Stimulated activated memory B cell treated with anti-CD40 and anti-IgM and Interleukin-4, amounts not matched to agents 10 μg/mL and 1 μg/mL and 100 μg/mL, for 72 hours (primary cell): ENCODE measurements around the gene CELF2.
A peak's percentile ranks its signal among the peaks of the same experiment; 100 is the strongest.

Experiments used
- ATAC-seq: fragments of 150-1000 bp; cut with Tn5 transposase; 2 replicates; pipeline ENCODE4 v1.10.0; 2021
- H3K27ac Mint-ChIP-seq: one replicate; pipeline ENCODE4 v1.8.0; 2022; ENCODE audit warnings: mild to moderate bottlenecking, mixed read lengths
- H3K27me3 Mint-ChIP-seq: one replicate; pipeline ENCODE4 v1.8.0; 2022; ENCODE audit warnings: mixed read lengths
- H3K36me3 Mint-ChIP-seq: one replicate; pipeline ENCODE4 v1.8.0; 2022; ENCODE audit warnings: mixed read lengths
- H3K4me1 Mint-ChIP-seq: one replicate; pipeline ENCODE4 v1.8.0; 2022; ENCODE audit warnings: mixed read lengths
- H3K4me3 Mint-ChIP-seq: one replicate; pipeline ENCODE4 v1.8.0; 2022; ENCODE audit warnings: mild to moderate bottlenecking, moderate library complexity, mixed read lengths
- H3K9me3 Mint-ChIP-seq: one replicate; pipeline ENCODE4 v1.8.0; 2022; ENCODE audit warnings: mixed read lengths

The CELF2 gene

GRCh38 chr10:11148142-11149028 is 130.7 kb downstream of the CELF2 start:
- Mint-ChIP-seq H3K4me1 (peaks cover 82% of the 10 kb centered on the region), H3K4me3 (no peak overlapping the region), H3K27me3 (no peaks in the 10 kb centered on the region), H3K27ac (peak overlapping the region; percentile 89), H3K9me3 (no peaks in the 10 kb centered on the region), H3K36me3 (no peaks in the 10 kb centered on the region)
- ATAC-seq, result no peak

DNA sequence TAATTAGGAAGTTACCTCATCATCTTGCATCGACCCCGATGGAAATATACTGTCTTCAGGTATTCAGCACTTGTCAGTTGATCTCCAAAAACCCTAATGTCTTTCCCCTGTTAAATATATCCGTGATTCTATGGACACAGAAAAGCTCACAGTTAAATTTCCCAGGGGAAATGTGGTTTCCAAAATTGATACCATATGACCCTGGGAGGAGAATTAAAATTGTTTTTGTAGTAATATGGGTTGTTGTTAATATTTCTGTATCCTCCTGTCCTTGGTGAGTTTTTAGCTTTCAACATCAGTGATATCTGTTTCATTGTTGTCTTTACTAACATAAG is 132.1 kb downstream of the CELF2 start:
- no peaks in the 10 kb centered on the region for H3K9me3 Mint-ChIP-seq
- H3K36me3 Mint-ChIP-seq, result no peaks in the 10 kb centered on the region
- H3K27ac Mint-ChIP-seq, result peak overlapping the region; percentile 59
- H3K27me3 Mint-ChIP-seq, result no peaks in the 10 kb centered on the region
- no peak for ATAC-seq
- peak overlapping the region; percentile 61 for H3K4me3 Mint-ChIP-seq
- H3K4me1 Mint-ChIP-seq, result peaks cover 87% of the 10 kb centered on the region

- peaks cover 87% of the 10 kb centered on the region for H3K4me1 Mint-ChIP-seq
Measured at GRCh38 chr10:11150231-11150731, 132.6 kb downstream of the CELF2 start.

GRCh38 chr10:11150879-11151415 is 133.3 kb downstream of the CELF2 start:
- Mint-ChIP-seq H3K27me3 (no peaks in the 10 kb centered on the region), H3K4me1 (peaks cover 85% of the 10 kb centered on the region), H3K27ac (peak overlapping the region; percentile 66), H3K36me3 (no peaks in the 10 kb centered on the region), H3K9me3 (no peaks in the 10 kb centered on the region), H3K4me3 (no peak overlapping the region)
- no peak for ATAC-seq

More at GRCh38 chr10:11150231-11150731, 132.6 kb downstream of the CELF2 start:
- no peak for ATAC-seq
- no peaks in the 10 kb centered on the region for H3K36me3 Mint-ChIP-seq
- no peaks in the 10 kb centered on the region for H3K27me3 Mint-ChIP-seq
- peak overlapping the region; percentile 59 for H3K27ac Mint-ChIP-seq
- no peaks in the 10 kb centered on the region for H3K9me3 Mint-ChIP-seq
- no peak overlapping the region for H3K4me3 Mint-ChIP-seq

GRCh38 chr10:11152801-11153200 is 135.1 kb downstream of the CELF2 start:
- Mint-ChIP-seq H3K36me3 (no peaks in the 10 kb centered on the region), H3K4me1 (peaks cover 82% of the 10 kb centered on the region), H3K9me3 (no peaks in the 10 kb centered on the region), H3K4me3 (no peak overlapping the region), H3K27ac (no peak overlapping the region), H3K27me3 (no peaks in the 10 kb centered on the region)
- ATAC-seq, result no peak

DNA sequence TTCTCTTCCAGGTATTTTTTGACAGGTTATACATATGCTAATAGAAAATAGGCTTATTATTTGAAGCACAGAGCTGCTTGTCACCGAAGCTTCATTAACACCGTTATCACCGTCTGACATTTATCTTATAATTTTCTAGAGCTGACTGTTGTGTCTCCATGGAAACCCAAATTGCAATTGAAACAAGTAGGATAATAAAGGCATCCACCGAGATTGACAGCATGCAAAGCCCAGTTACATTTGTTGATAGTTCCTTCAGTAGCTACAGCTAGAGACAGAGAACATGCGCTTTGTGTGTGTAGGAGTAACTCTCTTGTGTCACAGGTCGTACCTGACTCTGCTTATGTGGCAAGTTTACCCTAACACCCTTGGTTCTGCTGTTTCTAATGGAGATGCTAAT is 135.6 kb downstream of the CELF2 start:
- Mint-ChIP-seq H3K4me1 (peaks cover 84% of the 10 kb centered on the region), H3K9me3 (no peaks in the 10 kb centered on the region), H3K4me3 (no peak overlapping the region), H3K27ac (no peak overlapping the region), H3K27me3 (no peaks in the 10 kb centered on the region), H3K36me3 (no peaks in the 10 kb centered on the region)
- no peak for ATAC-seq

DNA sequence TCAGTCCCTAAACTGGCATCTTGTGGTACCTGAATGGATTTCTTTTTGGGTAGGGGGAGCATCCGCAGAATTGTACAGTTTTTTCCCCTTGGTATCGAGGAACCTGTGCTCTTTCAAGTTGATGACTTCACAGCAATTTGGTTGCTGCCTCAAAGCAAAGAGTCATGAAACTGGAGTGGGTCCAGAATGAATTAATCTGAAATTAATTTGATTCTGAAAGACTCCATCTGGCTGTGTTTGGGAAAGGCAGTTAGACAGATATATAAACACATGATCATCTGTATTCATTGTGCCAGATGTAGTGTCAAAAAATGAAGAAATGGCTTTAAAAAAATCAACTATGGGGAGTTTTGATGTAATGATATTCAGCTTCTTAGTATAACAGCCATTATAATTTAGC is 136.1 kb downstream of the CELF2 start:
- peak overlapping the region; percentile 52 for H3K4me3 Mint-ChIP-seq
- ATAC-seq, result no peak
- peaks cover 88% of the 10 kb centered on the region for H3K4me1 Mint-ChIP-seq
- H3K27me3 Mint-ChIP-seq, result no peaks in the 10 kb centered on the region
- H3K36me3 Mint-ChIP-seq, result no peaks in the 10 kb centered on the region
- no peaks in the 10 kb centered on the region for H3K9me3 Mint-ChIP-seq
- no peak overlapping the region for H3K27ac Mint-ChIP-seq

DNA sequence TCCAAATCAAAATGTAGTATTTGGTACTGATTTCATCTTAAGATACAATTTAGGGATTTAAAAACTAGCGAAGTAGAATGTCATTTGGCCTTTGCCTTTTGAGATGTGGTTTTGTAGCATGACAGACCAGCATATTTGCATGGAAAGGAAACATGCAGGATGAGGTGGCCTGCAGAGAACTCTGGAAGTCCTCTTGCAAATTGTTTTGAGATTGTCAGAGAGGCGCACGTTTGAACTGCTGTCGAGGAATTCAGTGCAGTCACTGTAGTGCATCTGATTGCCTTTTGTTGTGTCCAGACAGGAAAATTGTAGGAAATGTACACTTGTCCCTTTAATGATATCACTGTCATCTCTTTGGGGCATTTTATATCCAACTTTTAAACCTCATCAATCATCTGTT is 136.7 kb downstream of the CELF2 start:
- peak; percentile 81 for ATAC-seq
- Mint-ChIP-seq H3K4me1 (peaks cover 83% of the 10 kb centered on the region), H3K9me3 (no peaks in the 10 kb centered on the region), H3K27me3 (no peaks in the 10 kb centered on the region), H3K4me3 (peak overlapping the region; percentile 52), H3K27ac (no peak overlapping the region), H3K36me3 (no peaks in the 10 kb centered on the region)

DNA sequence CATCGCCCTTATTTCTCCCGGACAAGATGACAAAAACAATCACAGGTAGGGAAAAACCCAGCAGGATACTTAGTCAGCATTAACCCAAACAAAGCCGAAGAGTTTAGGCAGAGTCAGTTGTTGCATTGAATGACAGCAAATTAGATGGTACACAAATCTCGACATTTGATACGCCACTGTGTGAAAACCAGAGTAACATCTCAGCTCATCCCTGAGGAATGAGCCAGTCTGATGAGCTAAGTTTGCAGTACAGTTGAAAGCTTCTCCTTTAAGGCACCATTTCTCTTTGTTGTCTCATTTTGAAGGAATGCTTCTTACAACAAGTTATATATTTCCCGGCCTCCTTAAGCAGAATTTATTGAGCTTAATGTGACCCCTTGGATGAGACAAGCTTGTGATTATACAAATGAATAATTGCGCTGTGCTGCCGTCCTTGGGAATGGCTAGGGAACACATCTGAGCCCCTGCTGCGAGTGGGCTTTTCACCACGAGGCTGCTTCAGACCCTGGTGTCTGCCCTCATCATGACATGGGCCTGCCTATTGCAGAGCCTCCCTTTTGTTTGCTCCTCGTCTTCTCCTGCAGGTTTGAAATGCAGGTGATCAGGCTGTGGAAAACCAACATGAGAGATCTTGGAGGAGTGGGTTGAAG is 137.3 kb downstream of the CELF2 start:
- H3K27me3 Mint-ChIP-seq, result no peaks in the 10 kb centered on the region
- H3K4me1 Mint-ChIP-seq, result peaks cover 81% of the 10 kb centered on the region
- H3K27ac Mint-ChIP-seq, result no peak overlapping the region
- no peak for ATAC-seq
- no peaks in the 10 kb centered on the region for H3K9me3 Mint-ChIP-seq
- H3K36me3 Mint-ChIP-seq, result no peaks in the 10 kb centered on the region
- H3K4me3 Mint-ChIP-seq, result no peak overlapping the region

DNA sequence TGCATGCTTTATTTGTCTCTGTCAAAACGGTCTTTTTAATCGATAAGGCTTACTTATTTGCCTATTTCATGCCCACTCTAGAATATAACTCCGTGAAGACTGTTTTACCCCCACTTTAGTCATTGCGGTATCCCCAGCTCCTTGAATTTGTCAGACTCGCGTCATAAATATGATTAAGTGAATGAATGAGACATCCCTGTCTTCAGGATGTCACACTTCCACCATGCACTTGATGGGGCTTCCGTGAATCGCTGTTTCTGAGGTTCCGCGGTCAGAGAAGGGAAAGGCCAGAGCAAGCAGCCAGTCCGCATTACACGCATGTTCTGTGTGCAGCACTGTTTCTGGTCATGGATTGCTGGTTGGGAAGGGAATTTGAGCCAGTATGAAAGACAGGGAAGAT is 138.8 kb downstream of the CELF2 start:
- no peak overlapping the region for H3K27ac Mint-ChIP-seq
- no peaks in the 10 kb centered on the region for H3K36me3 Mint-ChIP-seq
- H3K9me3 Mint-ChIP-seq, result no peaks in the 10 kb centered on the region
- ATAC-seq, result no peak
- peaks cover 78% of the 10 kb centered on the region for H3K4me1 Mint-ChIP-seq
- H3K27me3 Mint-ChIP-seq, result no peaks in the 10 kb centered on the region
- H3K4me3 Mint-ChIP-seq, result no peak overlapping the region

- H3K27me3 Mint-ChIP-seq, result no peaks in the 10 kb centered on the region
- H3K4me3 Mint-ChIP-seq, result no peak overlapping the region
- H3K27ac Mint-ChIP-seq, result peak overlapping the region; percentile 18
- peaks cover 2% of the 10 kb centered on the region for H3K9me3 Mint-ChIP-seq
- peak; percentile 81 for ATAC-seq
- H3K4me1 Mint-ChIP-seq, result peaks cover 78% of the 10 kb centered on the region
- no peaks in the 10 kb centered on the region for H3K36me3 Mint-ChIP-seq
Measured at GRCh38 chr10:11157292-11158076, 139.8 kb downstream of the CELF2 start.

GRCh38 chr10:11158080-11158479 is 140.4 kb downstream of the CELF2 start:
- no peak for ATAC-seq
- Mint-ChIP-seq H3K9me3 (peaks cover 2% of the 10 kb centered on the region), H3K36me3 (no peaks in the 10 kb centered on the region), H3K27ac (peak overlapping the region; percentile 18), H3K4me3 (no peak overlapping the region), H3K27me3 (no peaks in the 10 kb centered on the region), H3K4me1 (peaks cover 81% of the 10 kb centered on the region)

DNA sequence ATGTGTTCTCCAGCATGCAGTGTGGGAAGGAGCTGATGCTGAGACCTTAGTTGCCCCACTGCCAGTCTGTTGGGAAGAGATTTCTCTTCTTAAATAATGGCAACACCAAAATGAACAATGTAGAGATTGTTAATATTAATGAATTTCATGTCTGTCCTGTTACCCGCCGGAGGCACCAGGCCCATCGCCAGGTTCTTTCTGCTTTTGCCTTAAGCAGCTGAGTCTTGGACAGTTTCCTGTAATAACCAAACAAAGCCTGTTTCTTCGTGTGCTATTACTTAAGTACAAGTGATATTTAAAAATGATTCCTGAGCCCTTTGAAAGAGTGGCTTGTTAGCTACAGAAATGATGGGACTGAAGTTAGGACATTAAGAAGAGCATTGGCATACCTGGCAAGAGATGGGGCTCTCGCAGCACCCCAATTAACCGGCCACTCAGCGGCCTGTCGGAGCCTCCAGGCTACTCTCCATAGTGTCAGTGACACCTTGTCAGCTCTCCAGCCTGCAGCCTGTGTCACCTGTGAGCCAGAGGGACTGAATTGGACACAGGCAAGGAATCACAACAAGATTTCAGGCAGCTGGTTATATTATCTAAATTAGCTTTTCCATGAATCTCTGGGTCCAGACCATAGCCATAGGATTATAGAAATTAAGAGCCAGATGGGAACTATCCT is 142.0 kb downstream of the CELF2 start:
- no peaks in the 10 kb centered on the region for H3K27me3 Mint-ChIP-seq
- H3K27ac Mint-ChIP-seq, result no peak overlapping the region
- H3K36me3 Mint-ChIP-seq, result no peaks in the 10 kb centered on the region
- H3K9me3 Mint-ChIP-seq, result peaks cover 2% of the 10 kb centered on the region
- no peak for ATAC-seq
- no peak overlapping the region for H3K4me3 Mint-ChIP-seq
- H3K4me1 Mint-ChIP-seq, result peaks cover 83% of the 10 kb centered on the region

DNA sequence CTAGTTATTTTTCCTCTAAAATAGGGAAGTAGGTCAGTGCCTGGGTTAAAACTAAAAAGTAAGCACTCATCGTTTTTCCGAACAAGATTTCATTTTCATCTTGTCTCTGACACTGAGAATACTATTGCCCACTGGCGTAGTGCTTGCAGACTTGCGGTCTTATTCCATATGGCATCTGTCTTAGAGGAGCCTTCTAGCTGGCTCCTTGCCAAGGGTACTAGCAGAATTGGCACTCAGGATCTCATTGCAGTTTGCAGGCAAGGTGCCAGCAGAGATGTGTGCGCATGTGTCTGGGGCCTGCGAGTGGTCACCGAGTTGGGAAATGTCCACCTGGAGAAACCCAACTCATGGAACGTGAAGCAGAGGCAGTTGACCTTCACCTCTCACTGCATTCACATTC is 143.4 kb downstream of the CELF2 start:
- peaks cover 2% of the 10 kb centered on the region for H3K9me3 Mint-ChIP-seq
- peaks cover 73% of the 10 kb centered on the region for H3K4me1 Mint-ChIP-seq
- no peak overlapping the region for H3K27ac Mint-ChIP-seq
- H3K27me3 Mint-ChIP-seq, result no peaks in the 10 kb centered on the region
- peak overlapping the region; percentile 2 for H3K4me3 Mint-ChIP-seq
- peaks cover 3% of the 10 kb centered on the region for H3K36me3 Mint-ChIP-seq
- no peak for ATAC-seq
